Mammary epithelial cell (primary cell): ENCODE results near the gene NPAS3.

ENCODE experiments used
- EZH2 ChIP-seq: IDR thresholded peaks from 2 replicates; pipeline ENCODE4 v1.6.1; 2012; ENCODE audit warnings: low read length, inconsistent platforms, borderline replicate concordance
- TF ChIP-seq, protein P1 (sequence below), 2 donors: IDR thresholded peaks in 1 of 2; conservative IDR thresholded peaks in 1 of 2; 2 replicates each; pipeline ENCODE4 v1.5.1; 2011 to 2012; ENCODE audit warnings: inconsistent platforms in 2 of 2, low read length in 2 of 2, mild to moderate bottlenecking in 2 of 2, control low read depth in 1 of 2, low read depth in 1 of 2; ENCODE audit not compliant: insufficient read depth in 1 of 2; ENCODE audit errors: extremely low read depth in 1 of 2

DNA sequence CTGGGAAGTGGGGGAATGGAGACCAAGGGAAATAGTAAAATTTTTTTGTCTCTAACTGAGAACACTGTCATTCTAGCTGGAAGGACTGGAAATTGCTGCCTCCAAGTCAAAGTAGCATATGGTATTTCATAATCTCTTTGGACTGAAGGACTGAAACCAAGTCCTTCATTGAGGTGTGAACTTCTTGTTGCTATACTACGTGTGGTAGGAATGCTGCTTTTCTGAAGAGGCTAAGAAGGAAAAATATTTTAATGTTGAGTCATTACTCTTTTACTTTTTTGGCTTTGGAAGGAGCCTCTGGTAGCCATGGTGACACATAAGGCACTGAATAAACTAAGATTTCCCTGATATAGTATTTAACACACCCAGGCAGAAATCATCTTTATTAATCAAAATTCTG, 465.4 kb downstream of the NPAS3 start:
- TF ChIP-seq EZH2, result no peak
- TF ChIP-seq, protein P1, sequence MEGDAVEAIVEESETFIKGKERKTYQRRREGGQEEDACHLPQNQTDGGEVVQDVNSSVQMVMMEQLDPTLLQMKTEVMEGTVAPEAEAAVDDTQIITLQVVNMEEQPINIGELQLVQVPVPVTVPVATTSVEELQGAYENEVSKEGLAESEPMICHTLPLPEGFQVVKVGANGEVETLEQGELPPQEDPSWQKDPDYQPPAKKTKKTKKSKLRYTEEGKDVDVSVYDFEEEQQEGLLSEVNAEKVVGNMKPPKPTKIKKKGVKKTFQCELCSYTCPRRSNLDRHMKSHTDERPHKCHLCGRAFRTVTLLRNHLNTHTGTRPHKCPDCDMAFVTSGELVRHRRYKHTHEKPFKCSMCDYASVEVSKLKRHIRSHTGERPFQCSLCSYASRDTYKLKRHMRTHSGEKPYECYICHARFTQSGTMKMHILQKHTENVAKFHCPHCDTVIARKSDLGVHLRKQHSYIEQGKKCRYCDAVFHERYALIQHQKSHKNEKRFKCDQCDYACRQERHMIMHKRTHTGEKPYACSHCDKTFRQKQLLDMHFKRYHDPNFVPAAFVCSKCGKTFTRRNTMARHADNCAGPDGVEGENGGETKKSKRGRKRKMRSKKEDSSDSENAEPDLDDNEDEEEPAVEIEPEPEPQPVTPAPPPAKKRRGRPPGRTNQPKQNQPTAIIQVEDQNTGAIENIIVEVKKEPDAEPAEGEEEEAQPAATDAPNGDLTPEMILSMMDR (conservative IDR thresholded peaks at IDR 0.05 in 1 of 2, IDR thresholded peaks at IDR 0.05 in 1 of 2; ENCODE audit: extremely low read depth in 1 of 2, insufficient read depth in 1 of 2, low read depth in 1 of 2, low read length in 2 of 2), result no peak
